Smooth muscle cell of the brain vasculature (primary cell): ENCODE data around the gene UGT2A2.
"Not testable (repeated sequence)": the region's sequence is repeated elsewhere in the genome, so short reads cannot be mapped to it uniquely, and the experiment has no call there.

Experiments
- DNase-seq: peaks from one replicate; pipeline ENCODE4 v3.0.0-alpha.2; 2012; ENCODE audit warnings: low read depth, low spot score

Gene UGT2A2

DNA sequence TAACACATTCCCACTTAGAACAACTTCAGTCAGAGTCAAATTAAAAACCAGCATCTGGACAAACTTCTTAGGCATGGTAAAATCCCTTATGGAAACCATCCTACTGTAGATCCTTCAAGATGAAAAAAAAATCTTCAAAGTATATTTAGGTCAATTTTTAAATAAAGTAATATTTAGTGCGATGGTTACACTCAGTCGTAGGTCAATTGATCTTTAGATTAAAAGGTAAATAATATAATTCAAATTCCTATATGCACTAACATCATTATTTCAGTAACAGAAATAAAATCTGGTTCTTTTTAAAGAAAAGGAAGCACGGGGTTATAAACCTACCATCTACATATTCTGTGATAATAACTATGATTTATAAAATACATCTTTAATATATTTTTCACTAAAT lies at the start of gene UGT2A2:
Gene UGT2A2 (minus strand): TSS at position 101 of the 400 bp plus-strand sequence. CDS start 2 bp downstream, at position 99.
- no peak for DNase-seq

- no peak for DNase-seq
These were observed 45.4 kb upstream of the UGT2A2 start for GRCh38 chr4:69684804-69685203.

DNA sequence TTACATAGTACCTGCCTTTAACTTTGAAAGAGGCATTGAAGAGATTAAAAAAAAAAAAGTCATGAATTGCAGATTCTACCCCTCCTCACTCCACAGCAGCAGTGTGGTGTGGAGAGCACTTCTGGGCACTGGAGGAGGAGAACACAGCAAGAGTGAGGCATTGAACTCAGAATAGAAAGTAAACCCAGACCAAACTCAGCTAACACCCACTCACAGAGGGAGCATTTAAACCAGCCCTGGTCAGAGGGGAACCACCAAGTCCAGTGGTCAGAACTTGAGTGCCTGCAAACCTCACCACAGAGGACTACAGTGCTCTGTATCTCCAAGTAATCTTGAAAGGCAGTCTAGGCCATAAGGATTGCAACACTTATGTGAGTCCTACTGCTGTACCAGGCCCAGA lies 29.2 kb upstream of the UGT2A2 start:
- DNase-seq: no peak

DNA sequence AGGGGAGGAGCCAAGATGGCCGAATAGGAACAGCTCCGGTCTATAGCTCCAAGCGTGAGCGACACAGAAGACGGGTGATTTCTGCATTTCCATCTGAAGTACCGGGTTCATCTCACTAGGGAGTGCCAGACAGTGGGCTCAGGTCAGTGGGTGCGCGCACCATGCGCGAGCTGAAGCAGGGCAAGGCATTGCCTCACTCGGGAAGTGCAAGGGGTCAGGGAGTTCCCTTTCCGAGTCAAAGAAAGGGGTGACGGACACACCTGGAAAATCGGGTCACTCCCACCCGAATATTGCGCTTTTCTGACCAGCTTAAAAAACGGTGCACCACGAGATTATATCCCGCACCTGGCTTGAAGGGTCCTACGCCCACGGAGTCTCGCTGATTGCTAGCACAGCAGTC lies 24.6 kb upstream of the UGT2A2 start:
- not testable (repeated sequence) for DNase-seq

- not testable (repeated sequence) for DNase-seq
These were observed 21.8 kb upstream of the UGT2A2 start for GRCh38 chr4:69661130-69661803.

DNA sequence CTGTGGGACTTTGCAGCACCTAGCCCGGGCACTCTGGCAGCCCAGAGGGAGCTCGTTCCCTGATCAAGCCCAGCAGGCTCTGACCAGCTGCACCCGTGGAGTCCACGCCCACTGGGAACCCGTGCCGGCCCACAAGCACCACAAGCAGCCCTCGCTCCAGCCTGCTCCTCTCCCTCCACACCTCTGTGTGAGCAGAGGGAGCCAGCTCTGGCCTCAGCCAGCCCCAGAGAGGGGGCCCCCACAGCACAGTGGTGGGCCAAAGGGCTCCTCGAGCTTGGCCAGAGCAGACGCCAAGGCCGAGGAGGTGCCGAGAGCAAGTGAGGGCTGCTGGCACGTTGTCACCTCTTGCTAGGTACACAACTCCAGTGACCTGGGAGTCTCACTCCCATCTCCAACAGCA lies 18.7 kb upstream of the UGT2A2 start:
- no peak for DNase-seq

DNA sequence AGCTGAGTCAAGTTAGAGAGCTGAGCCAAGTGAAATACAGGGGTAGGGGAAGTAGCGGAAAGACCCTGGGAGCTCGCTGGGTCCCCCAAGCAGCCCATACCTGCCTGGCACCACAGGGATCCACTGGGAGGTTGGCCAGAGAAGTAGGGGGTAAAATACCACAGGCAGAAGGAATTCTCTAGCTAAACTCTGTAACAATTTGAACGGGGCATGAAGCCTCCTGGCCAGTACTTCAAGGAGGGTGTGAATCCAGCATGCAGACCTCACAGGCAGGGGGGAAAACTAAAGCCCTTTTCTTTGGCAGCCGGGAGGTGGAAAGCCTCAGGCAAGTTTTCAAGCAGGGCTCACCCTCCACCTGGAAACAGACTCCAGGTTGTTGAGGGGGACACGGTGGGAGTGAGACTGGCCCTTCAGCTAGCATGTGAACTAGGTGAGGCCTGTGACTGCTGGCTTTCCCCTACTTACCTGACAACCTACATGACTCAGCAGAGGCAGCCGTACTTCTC lies 17.3 kb upstream of the UGT2A2 start:
- no peak for DNase-seq

DNA sequence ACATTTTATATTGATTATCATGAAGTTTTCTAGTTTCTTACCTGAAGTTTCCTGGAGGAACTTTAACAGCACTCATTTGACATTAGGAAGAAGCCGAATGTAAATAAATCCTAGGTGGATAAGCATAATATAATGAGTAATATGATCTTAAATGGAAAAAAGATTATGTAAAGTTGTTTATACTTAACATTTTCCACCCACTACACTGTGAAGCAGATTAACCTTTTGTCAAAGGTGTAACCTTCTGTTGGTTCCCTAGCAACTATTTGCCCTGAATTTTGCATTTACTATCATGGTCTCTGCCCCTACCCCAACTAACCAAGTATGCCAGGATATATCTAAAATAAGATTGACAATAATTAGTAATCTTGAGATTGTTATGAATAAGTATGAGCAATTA lies 13.7 kb upstream of the UGT2A2 start, which contains the start of gene UGT2A1:
Gene UGT2A1 (minus strand): TSS at position 101 of the 400 bp plus-strand sequence. CDS start 5,603 bp downstream, outside the sequence.
- no peak for DNase-seq

DNA sequence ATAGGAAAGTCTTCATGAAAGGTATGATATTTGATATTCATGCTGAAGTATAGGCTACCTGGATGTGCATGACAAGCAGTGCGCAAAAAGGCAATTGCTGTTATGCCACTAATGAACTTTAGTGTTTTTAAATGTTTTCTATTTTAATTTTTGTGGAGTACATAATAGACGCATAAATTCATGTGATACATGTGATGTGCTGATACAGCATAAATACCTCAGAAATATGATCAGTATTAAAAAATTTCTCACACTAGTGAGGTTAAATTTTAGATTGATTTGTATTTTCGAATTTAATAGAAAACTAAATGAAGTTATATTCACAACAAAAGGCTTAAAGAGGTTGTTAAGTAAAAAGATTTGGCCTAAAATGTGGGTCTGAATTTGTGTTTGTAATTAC lies 11.4 kb upstream of the UGT2A2 start:
- DNase-seq: no peak

DNA sequence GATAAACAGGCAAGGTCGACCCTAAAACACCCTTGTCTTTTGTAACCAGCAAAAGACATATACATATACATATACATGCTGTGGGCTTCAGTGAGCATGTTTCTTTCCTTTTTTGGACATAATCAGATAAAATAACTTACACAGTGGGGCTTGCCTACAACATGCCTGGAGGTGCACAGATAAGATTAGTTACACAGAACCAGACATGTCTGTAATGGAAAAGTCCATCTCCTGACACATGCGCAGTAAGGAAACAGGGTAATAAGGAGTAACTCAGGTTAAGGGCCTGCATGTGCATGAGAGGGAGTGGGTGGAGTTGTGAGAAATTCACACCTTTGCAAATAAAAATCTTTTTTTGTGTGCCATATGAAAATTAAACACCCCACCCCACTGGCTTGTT lies 10.2 kb upstream of the UGT2A2 start:
- no peak for DNase-seq

- DNase-seq: no peak
These were observed 9.8 kb upstream of the UGT2A2 start for GRCh38 chr4:69649207-69649606.

- no peak for DNase-seq
These were observed 3.5 kb upstream of the UGT2A2 start for GRCh38 chr4:69642961-69643360.

- DNase-seq: no peak
These were observed 847 bp upstream of the UGT2A2 start for GRCh38 chr4:69640289-69640688.

- peak; percentile 12 for DNase-seq
These were observed 22.3 kb downstream of the UGT2A2 start for GRCh38 chr4:69617083-69617694.

DNA sequence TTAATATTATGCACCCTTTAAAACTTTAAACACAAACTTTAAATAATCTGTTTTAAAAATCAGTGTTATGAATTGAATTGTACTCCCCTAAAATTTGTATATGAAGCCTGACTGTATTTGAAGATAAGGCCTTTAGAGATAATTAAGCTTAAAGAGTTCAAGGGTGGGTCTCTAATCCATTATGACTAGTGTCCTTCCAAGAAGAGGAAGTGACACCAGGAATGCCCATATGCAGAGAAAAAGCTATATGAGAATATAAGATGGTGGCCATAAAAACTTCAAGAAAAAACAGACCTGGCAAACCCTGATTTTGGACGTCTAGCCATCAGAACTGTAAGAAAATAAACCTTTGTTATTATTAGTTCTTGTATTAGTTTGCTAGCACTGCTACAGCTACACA lies 29.0 kb downstream of the UGT2A2 start:
- no peak for DNase-seq

GRCh38 chr4:69601065-69601464 lies 38.4 kb downstream of the UGT2A2 start:
- no peak for DNase-seq

DNA sequence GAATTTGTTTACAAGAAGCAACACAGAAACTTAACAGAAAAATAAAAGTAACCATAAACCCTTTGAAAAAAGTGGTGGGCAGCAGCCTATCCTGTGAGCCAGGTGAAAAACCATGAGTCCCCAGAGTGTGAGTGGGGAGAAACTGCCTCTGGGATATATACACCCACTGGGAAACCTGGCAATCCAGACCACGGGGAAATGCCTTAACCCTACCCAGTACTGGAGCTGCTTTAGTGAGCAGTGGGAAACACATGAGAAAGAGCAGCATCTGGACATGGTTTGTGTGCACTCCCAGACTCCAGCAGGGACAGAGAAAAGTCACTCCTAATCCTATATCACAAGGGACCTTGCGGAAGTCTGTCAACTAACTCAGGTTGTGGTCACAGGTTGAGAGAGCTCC lies 39.4 kb downstream of the UGT2A2 start:
- no peak for DNase-seq

DNA sequence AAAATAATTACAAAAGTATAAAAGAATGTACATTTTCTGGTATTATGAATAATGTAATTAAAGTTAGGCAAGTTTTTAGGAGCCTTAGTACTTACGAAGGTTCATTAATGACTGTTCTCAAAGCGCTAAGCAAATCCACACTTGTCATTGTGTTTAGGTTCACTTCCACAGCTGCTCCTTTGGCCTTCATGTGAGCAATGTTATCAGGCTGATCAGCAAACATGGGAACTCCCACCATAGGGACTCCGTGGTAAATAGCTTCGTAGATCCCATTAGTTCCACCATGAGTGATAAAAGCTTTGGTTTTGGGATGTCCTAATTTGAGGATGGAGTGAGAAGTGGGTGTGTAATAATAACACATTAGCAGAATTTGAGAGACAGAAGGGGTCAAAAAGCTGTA lies 45.1 kb downstream of the UGT2A2 start:
- DNase-seq: no peak

- no peak for DNase-seq
These were observed 48.1 kb downstream of the UGT2A2 start for GRCh38 chr4:69591364-69591763.

DNA sequence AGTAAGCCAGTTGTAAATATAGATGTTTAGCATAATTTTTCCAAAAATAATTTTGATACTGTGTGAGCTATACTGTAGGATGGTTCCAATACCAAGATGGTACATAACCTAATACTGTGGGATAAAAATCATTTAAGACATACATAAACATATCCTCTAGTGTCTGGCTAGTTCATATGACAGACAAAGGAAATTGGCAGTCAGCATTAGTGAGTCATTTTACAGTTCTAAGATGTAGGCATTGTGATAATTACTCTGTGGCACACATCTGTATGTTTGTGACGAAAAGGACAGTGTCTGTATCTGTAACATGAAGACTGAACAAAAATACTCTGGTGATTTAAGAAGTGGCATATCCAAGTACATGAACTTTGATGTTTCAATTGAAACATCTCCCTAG lies 49.6 kb downstream of the UGT2A2 start:
- no peak for DNase-seq

GRCh38 chr4:69584135-69584534 lies 55.3 kb downstream of the UGT2A2 start:
- DNase-seq: no peak

DNA sequence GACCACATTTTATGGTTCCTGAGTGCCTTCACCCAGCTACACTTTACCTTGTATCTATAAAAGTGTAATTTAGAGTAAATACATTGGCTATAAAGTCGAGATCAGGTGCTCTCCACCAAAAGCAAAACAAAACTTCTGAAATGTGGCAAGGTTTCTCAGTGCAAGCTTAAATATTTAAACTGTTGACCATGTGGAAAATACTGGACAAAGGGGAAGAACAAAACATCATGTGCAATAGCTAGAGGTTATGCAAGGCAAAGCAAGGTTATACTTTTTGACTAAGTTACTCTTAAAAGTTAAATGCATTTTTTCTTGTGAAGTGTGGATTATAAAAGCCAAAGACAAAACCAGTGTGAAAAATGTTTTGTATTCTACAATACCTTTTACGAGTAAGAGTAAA lies 55.9 kb downstream of the UGT2A2 start:
- no peak for DNase-seq

DNA sequence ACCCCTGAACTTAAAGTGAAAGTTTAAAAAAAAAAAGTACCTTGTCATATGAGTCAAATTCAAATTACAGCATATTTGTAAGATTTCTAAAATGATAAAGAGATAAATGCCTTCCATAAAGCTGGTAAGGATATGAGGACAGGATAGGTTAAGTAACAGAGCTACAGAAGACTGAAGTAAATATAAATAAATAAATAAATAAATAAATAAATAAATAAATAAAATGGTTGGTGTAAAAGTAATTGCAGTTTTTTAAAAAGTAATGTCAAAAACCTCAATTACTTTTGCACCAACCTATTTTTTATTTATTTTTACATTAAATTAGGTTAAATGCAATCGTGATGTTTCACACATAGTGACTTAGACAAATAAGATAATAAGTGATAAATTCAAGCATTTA lies 62.2 kb downstream of the UGT2A2 start:
- DNase-seq: no peak
